SU-DHL-6 (cell line): ENCODE measurements around the gene EIF4E1B.

Source experiments
- EZH2phosphoT487 ChIP-seq: fragments of 200-600 bp; sonication (generic), shearing (Covaris generic); conservative IDR thresholded peaks from 2 replicates; pipeline ENCODE4 v1.6.1; 2018; ENCODE audit warnings: mild to moderate bottlenecking, antibody characterized with exemption, low read length, moderate library complexity, mixed read lengths
- TF ChIP-seq, protein P1 (sequence below): fragments of 200-600 bp; sonication (generic); IDR thresholded peaks from one replicate; pipeline ENCODE4 v1.5.1; 2017; ENCODE audit warnings: antibody characterized with exemption, mild to moderate bottlenecking, low read length, moderate library complexity; ENCODE audit not compliant: insufficient read depth, poor library complexity, severe bottlenecking

DNA sequence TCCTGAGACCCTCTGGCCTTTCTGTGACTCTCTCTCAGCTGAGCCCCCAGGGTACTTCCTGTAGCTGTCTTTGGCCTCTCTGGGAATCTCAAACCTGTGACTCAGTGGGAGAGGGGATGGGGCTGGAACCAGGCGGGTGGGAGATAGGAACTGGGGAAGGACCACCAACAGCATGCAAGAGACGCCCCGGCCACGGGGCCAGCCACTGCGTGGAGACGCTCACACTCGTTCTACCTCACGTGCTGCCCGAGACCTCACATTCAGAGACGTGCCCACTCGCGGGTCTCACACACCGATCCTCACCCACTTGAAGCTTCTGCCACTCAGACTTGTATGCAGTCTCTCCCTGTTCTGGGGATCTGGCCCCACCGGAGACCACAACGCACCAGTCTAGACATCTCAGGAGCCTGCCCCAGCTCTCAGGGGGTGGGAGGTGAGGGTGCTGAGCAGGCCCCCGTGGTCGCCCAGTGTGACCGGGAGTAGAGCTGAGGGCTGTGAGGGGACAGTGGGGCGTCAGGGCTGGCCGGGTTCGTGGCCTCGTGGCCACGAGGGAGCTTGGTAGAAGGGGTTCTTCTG is 34.3 kb upstream of the EIF4E1B start:
- TF ChIP-seq, protein P1, sequence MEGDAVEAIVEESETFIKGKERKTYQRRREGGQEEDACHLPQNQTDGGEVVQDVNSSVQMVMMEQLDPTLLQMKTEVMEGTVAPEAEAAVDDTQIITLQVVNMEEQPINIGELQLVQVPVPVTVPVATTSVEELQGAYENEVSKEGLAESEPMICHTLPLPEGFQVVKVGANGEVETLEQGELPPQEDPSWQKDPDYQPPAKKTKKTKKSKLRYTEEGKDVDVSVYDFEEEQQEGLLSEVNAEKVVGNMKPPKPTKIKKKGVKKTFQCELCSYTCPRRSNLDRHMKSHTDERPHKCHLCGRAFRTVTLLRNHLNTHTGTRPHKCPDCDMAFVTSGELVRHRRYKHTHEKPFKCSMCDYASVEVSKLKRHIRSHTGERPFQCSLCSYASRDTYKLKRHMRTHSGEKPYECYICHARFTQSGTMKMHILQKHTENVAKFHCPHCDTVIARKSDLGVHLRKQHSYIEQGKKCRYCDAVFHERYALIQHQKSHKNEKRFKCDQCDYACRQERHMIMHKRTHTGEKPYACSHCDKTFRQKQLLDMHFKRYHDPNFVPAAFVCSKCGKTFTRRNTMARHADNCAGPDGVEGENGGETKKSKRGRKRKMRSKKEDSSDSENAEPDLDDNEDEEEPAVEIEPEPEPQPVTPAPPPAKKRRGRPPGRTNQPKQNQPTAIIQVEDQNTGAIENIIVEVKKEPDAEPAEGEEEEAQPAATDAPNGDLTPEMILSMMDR: no peak
- no peak for TF ChIP-seq EZH2phosphoT487
